Fibroblast of lung (primary cell): ENCODE results near the gene ZNF521. TPM values are rescaled to one million over a fixed set of nuclear protein-coding genes. Genes with fewer than 3 reads are reported as not detected.

Experiments used
- DNase-seq, 2 donors: peaks; one replicate each; pipeline versions ENCODE4 v3.0.0 to v3.0.0-alpha.2; 2010; ENCODE audit warnings: low read depth in 2 of 2
- H2AFZ ChIP-seq: 2 replicates; pipeline ENCODE4 v1.5.1; 2012; ENCODE audit warnings: low read length, control low read depth, inconsistent platforms
- H3K27ac ChIP-seq: 2 replicates; pipeline ENCODE4 v1.5.1; 2011; ENCODE audit warnings: low read length, control low read depth; ENCODE audit not compliant: insufficient read depth
- H3K27me3 ChIP-seq: 2 replicates; pipeline ENCODE4 v1.5.1; 2011; ENCODE audit warnings: mild to moderate bottlenecking, low read length; ENCODE audit not compliant: control insufficient read depth, insufficient read depth
- H3K36me3 ChIP-seq: 2 replicates; pipeline ENCODE4 v1.5.1; 2011; ENCODE audit warnings: low read length; ENCODE audit not compliant: control insufficient read depth, insufficient read depth
- H3K4me1 ChIP-seq: 2 replicates; pipeline ENCODE4 v1.5.1; 2011; ENCODE audit warnings: low read length; ENCODE audit not compliant: control insufficient read depth, insufficient read depth; ENCODE audit errors: extremely low read depth
- H3K4me2 ChIP-seq: 2 replicates; pipeline ENCODE4 v1.5.1; 2011; ENCODE audit warnings: low read length, control low read depth; ENCODE audit not compliant: insufficient read depth; ENCODE audit errors: extremely low read depth
- H3K4me3 ChIP-seq, 4 experiments: fragments of 200-600 bp in 1 of 4; sonication (generic) in 1 of 4; replicated peaks in 1 of 4; 2 replicates each; pipeline ENCODE4 v1.5.1; 2011 to 2016; ENCODE audit warnings: low read length in 4 of 4, low read depth in 3 of 4, mild to moderate bottlenecking in 3 of 4, control low read depth in 2 of 4, inconsistent platforms in 1 of 4, mixed read lengths in 1 of 4; ENCODE audit not compliant: insufficient read depth in 1 of 4; ENCODE audit errors: control extremely low read depth in 1 of 4
- H3K79me2 ChIP-seq: 2 replicates; pipeline ENCODE4 v1.5.1; 2012; ENCODE audit warnings: mild to moderate bottlenecking, low read length, inconsistent platforms; ENCODE audit not compliant: control insufficient read depth, insufficient read depth
- H3K9ac ChIP-seq: 2 replicates; pipeline ENCODE4 v1.5.1; 2011; ENCODE audit warnings: mild to moderate bottlenecking, low read length, control low read depth; ENCODE audit not compliant: insufficient read depth
- H3K9me3 ChIP-seq: 2 replicates; pipeline ENCODE4 v1.5.1; 2012; ENCODE audit warnings: low read depth, low read length; ENCODE audit not compliant: control insufficient read depth, insufficient read depth
- H4K20me1 ChIP-seq: 2 replicates; pipeline ENCODE4 v1.5.1; 2011; ENCODE audit warnings: low read length; ENCODE audit not compliant: control insufficient read depth, insufficient read depth; ENCODE audit errors: extremely low read depth
- EZH2 ChIP-seq: IDR thresholded peaks from 2 replicates; pipeline ENCODE4 v1.5.1; 2012; ENCODE audit warnings: low read length, control low read depth, mild to moderate bottlenecking; ENCODE audit errors: missing control alignments
- polyA plus RNA-seq, 2 donors: library from polyadenylated mRNA; depleted of rRNA in 1 of 2; stranded (reverse) in 1 of 2; unstranded in 1 of 2; fragments of >200 nt; gene quantifications; 2 replicates each; pipeline ENCODE4 v1.2.1, GENCODE V29; 2011 to 2012; ENCODE audit warnings: missing spikeins in 1 of 2
- total RNA-seq: library from RNA; depleted of rRNA; stranded (reverse); fragments of >200 nt; gene quantifications from 2 replicates; pipeline ENCODE4 v1.2.1, GENCODE V29; 2014
- TF ChIP-seq, protein P1 (sequence below), 2 donors: IDR thresholded peaks in 1 of 2; conservative IDR thresholded peaks in 1 of 2; 1 replicate in 1 of 2; 2 replicates in 1 of 2; pipeline ENCODE4 v1.5.1; 2011 to 2012; ENCODE audit warnings: low read length in 2 of 2, control low read depth in 1 of 2, inconsistent platforms in 1 of 2, low read depth in 1 of 2, mild to moderate bottlenecking in 1 of 2

The ZNF521 gene
- total and polyA plus RNA-seq, 2 donors (not counting 1 experiment from before 2014, with no cell fraction given) = 25.2 to 43.6 TPM

DNA sequence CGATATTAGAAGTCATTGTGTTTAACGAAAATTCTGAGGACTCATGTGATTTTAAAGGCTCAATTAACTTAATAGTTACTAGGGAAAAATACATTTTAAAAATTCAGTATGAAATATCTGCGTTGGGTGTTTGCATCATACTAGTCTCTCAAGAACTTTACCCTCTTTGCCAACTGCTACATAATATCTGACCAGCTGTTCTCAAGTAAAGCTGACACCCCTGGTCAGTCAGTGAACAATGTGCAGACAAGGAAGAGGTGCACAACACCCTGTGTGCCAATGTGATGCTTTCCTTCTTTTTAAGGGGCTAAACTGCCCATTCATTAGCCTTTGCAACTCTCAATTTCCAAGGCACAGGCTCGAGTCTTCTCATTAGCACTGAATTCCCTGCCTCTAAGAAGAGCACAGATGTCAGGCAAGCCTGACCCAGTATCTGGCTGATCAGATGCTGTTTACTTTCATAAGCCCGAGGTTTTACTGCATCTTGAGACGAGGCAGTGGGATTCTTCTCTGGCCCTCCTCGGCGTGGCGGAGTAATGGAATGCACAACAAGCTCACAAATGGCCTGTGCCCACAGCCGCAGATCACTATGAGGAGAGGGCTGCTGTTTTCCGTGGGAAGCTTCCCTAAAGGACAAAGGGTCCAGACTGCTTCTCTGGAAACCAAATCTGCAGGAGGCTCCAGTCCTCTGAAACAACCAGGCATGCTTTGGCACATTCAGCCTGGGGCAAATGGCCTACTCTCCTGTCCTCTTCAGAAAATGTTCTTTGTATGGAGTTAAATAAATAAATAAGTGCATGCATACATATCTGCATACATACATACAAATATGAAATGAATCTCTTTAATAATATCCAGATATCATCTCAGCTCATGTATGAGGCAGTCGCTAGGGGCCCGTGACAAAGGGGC lies 240.3 kb downstream of the ZNF521 start:
- Histone ChIP-seq H3K36me3 (no peaks in the 10 kb centered on the region), H3K27me3 (no peaks in the 10 kb centered on the region), H3K4me3 (no peak overlapping the region), H3K4me2 (no peak overlapping the region), H3K9ac (no peak overlapping the region), H3K79me2 (no peaks in the 10 kb centered on the region), H3K27ac (no peak overlapping the region), H3K9me3 (no peaks in the 10 kb centered on the region), H3K4me1 (no peaks in the 10 kb centered on the region), H4K20me1 (no peaks in the 10 kb centered on the region), H2AFZ (no peak overlapping the region)
- DNase-seq = peak in 1 of 2 donors; percentile 37
- TF ChIP-seq EZH2 = no peak
- TF ChIP-seq, protein P1, sequence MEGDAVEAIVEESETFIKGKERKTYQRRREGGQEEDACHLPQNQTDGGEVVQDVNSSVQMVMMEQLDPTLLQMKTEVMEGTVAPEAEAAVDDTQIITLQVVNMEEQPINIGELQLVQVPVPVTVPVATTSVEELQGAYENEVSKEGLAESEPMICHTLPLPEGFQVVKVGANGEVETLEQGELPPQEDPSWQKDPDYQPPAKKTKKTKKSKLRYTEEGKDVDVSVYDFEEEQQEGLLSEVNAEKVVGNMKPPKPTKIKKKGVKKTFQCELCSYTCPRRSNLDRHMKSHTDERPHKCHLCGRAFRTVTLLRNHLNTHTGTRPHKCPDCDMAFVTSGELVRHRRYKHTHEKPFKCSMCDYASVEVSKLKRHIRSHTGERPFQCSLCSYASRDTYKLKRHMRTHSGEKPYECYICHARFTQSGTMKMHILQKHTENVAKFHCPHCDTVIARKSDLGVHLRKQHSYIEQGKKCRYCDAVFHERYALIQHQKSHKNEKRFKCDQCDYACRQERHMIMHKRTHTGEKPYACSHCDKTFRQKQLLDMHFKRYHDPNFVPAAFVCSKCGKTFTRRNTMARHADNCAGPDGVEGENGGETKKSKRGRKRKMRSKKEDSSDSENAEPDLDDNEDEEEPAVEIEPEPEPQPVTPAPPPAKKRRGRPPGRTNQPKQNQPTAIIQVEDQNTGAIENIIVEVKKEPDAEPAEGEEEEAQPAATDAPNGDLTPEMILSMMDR (conservative IDR thresholded peaks at IDR 0.05 in 1 of 2, IDR thresholded peaks at IDR 0.05 in 1 of 2; ENCODE audit: low read depth in 1 of 2, low read length in 2 of 2) = no peak

DNA sequence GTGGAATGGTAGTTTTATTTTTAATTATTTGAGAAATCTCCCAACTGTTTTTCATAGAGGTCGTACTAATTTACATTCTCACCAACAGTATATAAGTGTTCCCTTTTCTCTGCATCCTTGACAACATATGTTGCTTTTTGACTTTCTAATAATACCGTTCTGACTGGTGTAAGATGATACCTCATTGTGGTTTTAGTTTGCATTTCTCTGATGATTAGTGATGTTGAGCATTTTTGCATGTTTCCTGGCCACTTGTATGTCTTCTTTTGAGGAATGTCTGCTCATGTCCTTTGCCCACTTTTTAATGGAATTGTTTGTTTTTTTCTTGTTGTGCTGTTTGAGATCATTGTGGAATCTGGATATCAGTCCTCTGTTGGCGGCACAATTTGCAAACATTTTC lies 242.5 kb downstream of the ZNF521 start:
- Histone ChIP-seq H3K36me3 (no peaks in the 10 kb centered on the region), H4K20me1 (no peaks in the 10 kb centered on the region), H3K4me2 (no peak overlapping the region), H3K4me3 (no peak overlapping the region), H3K9me3 (no peaks in the 10 kb centered on the region), H2AFZ (no peak overlapping the region), H3K9ac (no peak overlapping the region), H3K79me2 (no peaks in the 10 kb centered on the region), H3K4me1 (no peaks in the 10 kb centered on the region), H3K27ac (no peak overlapping the region), H3K27me3 (no peaks in the 10 kb centered on the region)
- DNase-seq = peak; percentile 40 to 62
- no peak for TF ChIP-seq EZH2
- TF ChIP-seq, protein P1 (conservative IDR thresholded peaks at IDR 0.05 in 1 of 2, IDR thresholded peaks at IDR 0.05 in 1 of 2; ENCODE audit: low read depth in 1 of 2, low read length in 2 of 2) = no peak

DNA sequence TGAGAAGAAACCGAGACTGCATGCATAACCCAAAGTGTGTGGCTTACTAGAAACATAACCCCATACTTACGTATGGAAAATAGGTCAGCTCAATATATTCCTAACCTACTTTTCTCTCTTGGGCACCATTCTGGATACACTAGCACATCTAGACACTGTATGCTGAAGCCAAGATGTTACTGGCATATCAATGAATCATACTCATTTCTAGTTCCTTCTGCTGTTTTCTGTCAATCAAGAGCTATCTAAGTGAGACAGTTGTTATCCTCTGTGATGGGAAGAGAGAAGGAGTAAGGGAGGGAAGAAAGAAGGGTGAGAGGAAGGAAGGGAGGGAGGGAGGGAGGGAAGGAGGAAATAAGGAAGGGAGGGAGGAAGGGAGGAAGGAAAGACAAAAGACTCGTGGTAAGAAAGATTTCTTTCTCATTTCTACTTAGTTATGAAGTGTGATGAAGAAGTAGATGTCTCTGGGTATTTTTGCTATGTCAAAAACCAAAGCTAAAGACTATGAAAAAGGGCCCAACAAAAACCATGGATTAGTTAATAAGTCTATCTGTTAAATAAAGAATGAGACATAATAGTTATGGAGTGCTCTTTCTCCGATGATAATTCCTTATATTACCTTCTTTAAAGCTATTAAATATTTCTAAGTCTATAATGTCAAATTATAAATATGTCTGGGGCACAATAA lies 248.4 kb downstream of the ZNF521 start:
- no peak overlapping the region for H2AFZ ChIP-seq
- no peak overlapping the region for H3K4me3 ChIP-seq
- H3K4me1 ChIP-seq = peaks cover 5% of the 10 kb centered on the region
- no peak overlapping the region for H3K27ac ChIP-seq
- no peak for DNase-seq
- no peaks in the 10 kb centered on the region for H4K20me1 ChIP-seq
- no peaks in the 10 kb centered on the region for H3K79me2 ChIP-seq
- TF ChIP-seq EZH2 = no peak
- TF ChIP-seq, protein P1 (conservative IDR thresholded peaks at IDR 0.05 in 1 of 2, IDR thresholded peaks at IDR 0.05 in 1 of 2; ENCODE audit: low read depth in 1 of 2, low read length in 2 of 2) = no peak
- H3K36me3 ChIP-seq = peaks cover 1% of the 10 kb centered on the region
- H3K27me3 ChIP-seq = no peaks in the 10 kb centered on the region
- H3K9ac ChIP-seq = no peak overlapping the region
- H3K9me3 ChIP-seq = no peaks in the 10 kb centered on the region
- H3K4me2 ChIP-seq = no peak overlapping the region
